ENCODE measurements around the gene ZNF683. TPM values are rescaled to one million over a fixed set of nuclear protein-coding genes. Genes with fewer than 3 reads are reported as not detected.

Gene ZNF683
- total and polyA plus RNA-seq, 4 experiments from 2014 or later = 0.49 to 0.63 TPM; not detected in 2

DNA sequence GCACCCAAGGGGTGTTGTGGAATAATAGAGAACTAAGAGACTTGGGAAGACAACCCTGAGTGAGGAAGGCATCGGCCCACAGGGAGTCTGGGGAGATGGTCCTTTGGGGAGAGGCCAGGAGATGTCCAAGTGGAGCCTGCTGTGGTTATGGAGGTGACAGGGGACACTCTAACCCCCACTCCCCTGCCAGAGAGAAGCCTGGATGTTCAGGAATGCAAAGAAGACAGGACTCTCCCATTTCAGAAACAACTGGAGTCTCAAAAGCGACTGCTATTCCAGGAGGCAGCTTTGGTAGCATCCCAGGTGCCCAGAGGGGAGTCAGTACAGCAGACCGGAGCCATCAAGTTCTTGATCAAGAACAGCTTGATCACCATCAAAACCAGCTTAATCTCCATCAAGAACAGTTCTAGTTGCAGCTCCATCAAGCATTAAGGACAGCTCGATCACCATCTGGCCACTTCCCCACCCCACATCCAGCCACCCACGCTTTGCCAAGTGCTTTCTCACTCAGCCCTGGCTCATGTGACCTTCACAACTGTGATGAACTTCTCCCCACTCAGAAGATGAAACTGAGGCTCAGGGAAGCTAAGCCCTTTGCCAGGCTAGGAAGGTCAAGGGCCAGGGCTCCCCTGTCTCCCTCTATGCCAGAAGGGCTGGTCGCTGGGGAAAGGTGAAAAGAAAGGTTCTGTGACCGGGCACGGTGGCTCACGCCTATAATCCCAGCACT lies 54.0 kb downstream of the ZNF683 start:
- no peak for DNase-seq
- H3K4me3 Mint-ChIP-seq = peak overlapping the region; percentile 93 to 100 (median 96)
- Histone ChIP-seq H3K4me1 (ENCODE audit: insufficient read depth, low read length) (peaks cover 78% of the 10 kb centered on the region), H3K36me3 (ENCODE audit: insufficient read depth, low read length) (peaks cover 37% of the 10 kb centered on the region), H3K27ac (ENCODE audit: low read depth, low read length) (peak overlapping the region; percentile 69), H3K4me3 (ENCODE audit: low read length in 2 of 2) (peak overlapping the region; percentile 94 to 99), H3K9me3 (ENCODE audit: control insufficient read depth in 1 of 2, low read length in 2 of 2) (no peaks in the 10 kb centered on the region), H3K27me3 (ENCODE audit: insufficient read depth, low read length) (no peaks in the 10 kb centered on the region)
- H3K4me1 Mint-ChIP-seq = peaks cover 48 to 93% (median 67%) of the 10 kb centered on the region in 4 donors
- no peaks in the 10 kb centered on the region for H3K9me3 Mint-ChIP-seq
- ChIA-PET CTCF (ENCODE audit: partially characterized antibody) (interaction anchor here (0.7 to 25.6 kb wide), 14 partner anchors 10 to 220 kb away, joined by 3 to 1027 read pairs (median 6); partner anchors contain the start of genes CEP85, SH3BGRL3 and UBXN11), POLR2A (ENCODE audit: partially characterized antibody) (interaction anchor here (0.6 to 33.0 kb wide), 26 partner anchors 14 to 683 kb away, joined by 3 to 3358 read pairs (median 4); partner anchors contain the start of genes CEP85, DHDDS, HMGN2 and PDIK1L)
- H3K27me3 Mint-ChIP-seq = no peaks in the 10 kb centered on the region
- intact Hi-C loops (cut with micrococcal nuclease) = no loop called here
- H3K27ac Mint-ChIP-seq = peak overlapping the region; percentile 83 to 97 (median 93)
- peaks cover 49 to 52% of the 10 kb centered on the region in 2 donors for H3K36me3 Mint-ChIP-seq

DNA sequence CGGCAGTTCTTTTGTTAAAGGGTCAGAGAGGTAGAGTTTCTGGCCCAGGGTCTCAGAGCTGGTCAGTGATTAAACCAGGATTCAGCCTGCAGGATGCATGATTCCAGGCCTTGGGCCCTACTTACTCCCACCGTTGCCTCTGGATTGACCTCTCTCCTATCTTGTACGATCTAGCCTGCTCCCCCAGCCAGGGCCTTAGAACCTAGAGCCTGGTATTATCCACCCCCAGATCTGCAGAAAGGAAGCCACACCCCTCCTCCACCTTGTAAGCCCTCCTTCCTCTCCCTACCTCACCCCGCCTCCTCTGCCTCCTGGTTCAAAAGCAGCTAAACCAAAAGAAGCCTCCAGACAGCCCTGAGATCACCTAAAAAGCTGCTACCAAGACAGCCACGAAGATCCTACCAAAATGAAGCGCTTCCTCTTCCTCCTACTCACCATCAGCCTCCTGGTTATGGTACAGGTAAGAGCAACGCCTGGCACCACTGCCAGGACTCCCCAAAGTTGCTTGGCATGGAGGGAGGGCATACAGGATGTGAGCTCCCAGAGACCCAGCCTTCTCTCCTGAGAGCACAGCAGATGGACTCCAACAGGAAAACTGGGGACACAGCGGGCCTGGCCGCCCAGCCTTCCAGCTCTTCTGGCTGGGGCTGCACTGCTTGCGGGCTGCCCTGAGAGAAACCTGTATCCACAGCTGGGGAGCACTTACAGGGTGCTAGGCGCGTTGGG lies 54.8 kb downstream of the ZNF683 start, which contains the start of gene CD52:
Gene CD52, plus strand, starts transcription at position 347 of the 726 bp plus-strand sequence. Its CDS starts 60 bp downstream, at position 407.
- Mint-ChIP-seq H3K27ac (peak within 1 kb of the TSS; percentile 83 to 97 (median 93)), H3K4me3 (peak within 1 kb of the TSS; percentile 93 to 100 (median 96)), H3K9me3 (no peaks in the 10 kb centered on the region), H3K36me3 (peaks cover 42 to 45% of the 10 kb centered on the region in 2 donors), H3K4me1 (peaks cover 48 to 93% (median 67%) of the 10 kb centered on the region in 4 donors), H3K27me3 (no peaks in the 10 kb centered on the region)
- POLR2A ChIA-PET (ENCODE audit: partially characterized antibody) = interaction anchor here (0.5 to 33.0 kb wide), 21 partner anchors 15 to 1061 kb away, joined by 3 to 3358 read pairs (median 4); partner anchors contain the start of genes CEP85, DHDDS, HMGN2 and PDIK1L
- Histone ChIP-seq H3K27me3 (ENCODE audit: insufficient read depth, low read length) (no peaks in the 10 kb centered on the region), H3K9me3 (ENCODE audit: control insufficient read depth in 1 of 2, low read length in 2 of 2) (no peaks in the 10 kb centered on the region), H3K27ac (ENCODE audit: low read depth, low read length) (peak within 1 kb of the TSS; percentile 69), H3K4me1 (ENCODE audit: insufficient read depth, low read length) (peaks cover 76% of the 10 kb centered on the region), H3K36me3 (ENCODE audit: insufficient read depth, low read length) (peaks cover 30% of the 10 kb centered on the region), H3K4me3 (ENCODE audit: low read length in 2 of 2) (peak within 1 kb of the TSS; percentile 94 to 99)
- CTCF ChIA-PET (ENCODE audit: partially characterized antibody) = interaction anchor here (1.2 to 25.6 kb wide), 10 partner anchors 10 to 99 kb away, joined by 4 to 1027 read pairs (median 8); partner anchors contain the start of genes CEP85, SH3BGRL3 and UBXN11
- peak; percentile 71 to 88 (median 76) for DNase-seq
- intact Hi-C loops (cut with micrococcal nuclease) = loop anchor here (1.0 kb wide), 2 partner anchors 10 to 61 kb away; no protein-coding TSS in a partner anchor

DNA sequence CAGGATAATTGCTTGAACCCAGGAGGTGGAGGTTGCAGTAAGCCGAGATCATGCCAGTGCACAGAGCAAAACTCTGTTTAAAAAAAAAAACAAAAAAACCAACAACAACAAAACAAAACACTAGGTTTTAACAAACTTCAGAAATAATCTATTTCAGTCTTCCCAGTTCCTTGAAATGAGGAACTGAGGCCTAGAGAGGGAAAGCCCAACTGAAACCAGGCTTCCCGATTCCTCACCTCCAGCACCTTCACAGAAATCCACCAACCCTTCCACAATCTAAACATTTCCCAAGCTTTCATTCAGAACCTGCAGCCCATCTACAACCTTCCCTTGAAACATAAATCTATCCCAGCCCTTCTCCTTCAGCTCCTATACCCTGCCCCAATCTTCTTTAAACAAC lies 55.4 kb downstream of the ZNF683 start:
- Mint-ChIP-seq H3K9me3 (no peaks in the 10 kb centered on the region), H3K36me3 (peaks cover 37 to 38% of the 10 kb centered on the region in 2 donors), H3K4me1 (peaks cover 47 to 87% (median 62%) of the 10 kb centered on the region in 4 donors), H3K4me3 (peak overlapping the region; percentile 93 to 100 (median 96)), H3K27me3 (no peaks in the 10 kb centered on the region), H3K27ac (peak overlapping the region; percentile 83 to 97 (median 93))
- Histone ChIP-seq H3K4me3 (ENCODE audit: low read length in 2 of 2) (peak overlapping the region; percentile 94 to 99), H3K9me3 (ENCODE audit: control insufficient read depth in 1 of 2, low read length in 2 of 2) (no peaks in the 10 kb centered on the region), H3K4me1 (ENCODE audit: insufficient read depth, low read length) (peaks cover 70% of the 10 kb centered on the region), H3K36me3 (ENCODE audit: insufficient read depth, low read length) (peaks cover 24% of the 10 kb centered on the region), H3K27ac (ENCODE audit: low read depth, low read length) (peak overlapping the region; percentile 69), H3K27me3 (ENCODE audit: insufficient read depth, low read length) (no peaks in the 10 kb centered on the region)
- ChIA-PET POLR2A (ENCODE audit: partially characterized antibody) (interaction anchor here (0.5 to 33.0 kb wide), 11 partner anchors 16 to 1060 kb away, joined by 3 to 3358 read pairs (median 14); partner anchors contain the start of genes CEP85, DHDDS, SH3BGRL3 and UBXN11), CTCF (ENCODE audit: partially characterized antibody) (interaction anchor here (0.5 to 25.6 kb wide), 9 partner anchors 9 to 88 kb away, joined by 3 to 1027 read pairs (median 11); partner anchors contain the start of genes SH3BGRL3 and UBXN11)
- DNase-seq = no peak
- intact Hi-C loops (cut with micrococcal nuclease) = loop anchor here (1.0 kb wide), 2 partner anchors 10 to 61 kb away; no protein-coding TSS in a partner anchor

DNA sequence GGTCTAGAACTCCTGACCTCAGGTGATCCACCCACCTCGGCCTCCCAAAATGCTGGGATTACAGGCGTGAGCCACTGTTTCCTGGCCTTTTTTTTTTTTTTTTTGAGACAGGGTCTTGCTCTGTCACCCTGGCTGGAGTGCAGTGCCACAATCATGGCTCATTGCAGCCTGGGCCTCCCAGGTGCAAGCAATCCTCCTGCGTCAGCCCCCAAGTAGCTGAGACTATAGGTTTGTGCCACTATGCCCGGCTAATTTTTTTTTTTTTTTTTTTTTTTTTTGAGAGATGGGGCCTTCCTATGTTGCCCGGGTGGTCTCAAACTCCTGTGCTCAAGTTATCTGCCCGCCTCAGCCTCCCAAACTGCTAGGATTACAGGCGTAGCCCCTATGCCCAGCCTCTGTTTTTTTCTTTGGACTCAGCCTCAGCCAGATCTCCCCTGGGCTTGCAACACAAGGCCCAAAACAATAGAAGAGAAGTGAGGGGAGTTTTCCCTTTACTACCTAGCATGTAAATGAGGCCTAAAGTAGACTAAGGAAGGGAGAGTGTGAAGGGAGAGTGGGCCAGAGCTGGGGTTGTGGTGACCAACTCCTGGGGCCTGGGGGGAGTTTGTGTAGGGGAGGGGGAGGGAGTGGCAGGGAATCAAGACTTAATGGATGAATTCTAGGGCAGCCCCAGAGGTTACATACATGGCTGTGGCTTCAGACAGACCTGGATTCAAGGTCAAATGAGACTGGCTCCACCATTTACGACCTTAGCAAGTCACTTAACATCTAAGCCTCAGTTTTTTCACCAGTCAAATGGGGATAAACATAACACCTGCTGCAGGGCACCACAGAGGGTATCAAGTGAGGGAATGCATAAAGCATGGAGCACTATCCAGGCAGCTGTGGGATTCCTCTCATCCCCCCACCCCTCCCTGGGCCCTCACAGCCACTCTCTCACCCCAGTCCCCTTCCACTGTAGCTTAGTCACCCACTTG lies 56.4 kb downstream of the ZNF683 start:
- Mint-ChIP-seq H3K27ac (peak overlapping the region; percentile 77 to 97 (median 91)), H3K4me1 (peaks cover 45 to 87% (median 59%) of the 10 kb centered on the region in 4 donors), H3K9me3 (no peaks in the 10 kb centered on the region), H3K4me3 (peak overlapping the region in 7 of 8 donors; percentile 89 to 100 (median 95)), H3K36me3 (peaks cover 31 to 32% of the 10 kb centered on the region in 2 donors), H3K27me3 (no peaks in the 10 kb centered on the region)
- Histone ChIP-seq H3K27me3 (ENCODE audit: insufficient read depth, low read length) (no peaks in the 10 kb centered on the region), H3K4me1 (ENCODE audit: insufficient read depth, low read length) (peaks cover 60% of the 10 kb centered on the region), H3K27ac (ENCODE audit: low read depth, low read length) (peak overlapping the region; percentile 69), H3K9me3 (ENCODE audit: control insufficient read depth in 1 of 2, low read length in 2 of 2) (no peaks in the 10 kb centered on the region), H3K36me3 (ENCODE audit: insufficient read depth, low read length) (peaks cover 15% of the 10 kb centered on the region), H3K4me3 (ENCODE audit: low read length in 2 of 2) (peak overlapping the region in 1 of 2 donors; percentile 12)
- CTCF ChIA-PET (ENCODE audit: partially characterized antibody) = interaction anchor here (0.5 to 25.6 kb wide), 6 partner anchors 8 to 101 kb away, joined by 3 to 1027 read pairs (median 16); partner anchors contain the start of genes SH3BGRL3 and UBXN11
- no peak for DNase-seq
- POLR2A ChIA-PET (ENCODE audit: partially characterized antibody) = interaction anchor here (0.6 to 33.0 kb wide), 8 partner anchors 23 to 116 kb away, joined by 3 to 3358 read pairs (median 6); partner anchors contain the start of genes CEP85, DHDDS, SH3BGRL3 and UBXN11
- intact Hi-C loops (cut with micrococcal nuclease) = no loop called here

DNA sequence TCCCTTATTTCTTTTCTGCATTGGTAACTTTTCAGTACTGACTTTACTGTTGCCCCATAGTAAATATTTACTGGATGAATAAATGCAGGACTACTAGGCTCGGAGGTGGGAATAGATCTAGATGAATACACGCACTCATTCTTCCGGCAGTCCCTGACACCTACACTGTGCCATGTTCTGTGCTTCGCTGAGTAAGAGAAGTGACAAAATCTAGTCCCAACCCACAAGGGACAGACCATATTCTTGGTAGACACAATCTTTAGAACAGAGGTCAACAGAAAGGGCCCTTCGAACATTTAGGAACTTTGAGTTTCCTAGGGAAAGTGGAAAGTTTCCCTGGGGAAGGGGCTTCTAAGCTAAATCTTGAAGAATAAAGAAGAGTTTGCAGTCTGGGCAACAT lies 58.0 kb downstream of the ZNF683 start:
- no peaks in the 10 kb centered on the region for H3K27me3 Mint-ChIP-seq
- peaks cover 40 to 72% (median 49%) of the 10 kb centered on the region in 4 donors for H3K4me1 Mint-ChIP-seq

More for the DNA sequence above, 58.0 kb downstream of the ZNF683 start:
- ChIA-PET CTCF (ENCODE audit: partially characterized antibody) (interaction anchor here (0.7 to 25.6 kb wide), 6 partner anchors 9 to 102 kb away, joined by 3 to 1027 read pairs (median 4); partner anchors contain the start of genes CEP85 and SH3BGRL3), POLR2A (ENCODE audit: partially characterized antibody) (interaction anchor here (0.5 to 33.0 kb wide), 7 partner anchors 8 to 118 kb away, joined by 3 to 3358 read pairs (median 5); partner anchors contain the start of genes DHDDS, SH3BGRL3 and UBXN11)
- no peak for DNase-seq
- Mint-ChIP-seq H3K36me3 (peaks cover 18 to 19% of the 10 kb centered on the region in 2 donors), H3K9me3 (no peaks in the 10 kb centered on the region), H3K27ac (peak overlapping the region; percentile 52 to 97 (median 83)), H3K4me3 (peak overlapping the region in 6 of 8 donors; percentile 46 to 93 (median 83))
- no peak overlapping the region for H3K27ac ChIP-seq (ENCODE audit: low read depth, low read length)
- peaks cover 50% of the 10 kb centered on the region for H3K4me1 ChIP-seq (ENCODE audit: insufficient read depth, low read length)
- no peaks in the 10 kb centered on the region for H3K27me3 ChIP-seq (ENCODE audit: insufficient read depth, low read length)
- intact Hi-C loops (cut with micrococcal nuclease) = no loop called here
- no peaks in the 10 kb centered on the region for H3K9me3 ChIP-seq (ENCODE audit: control insufficient read depth in 1 of 2, low read length in 2 of 2)
- H3K36me3 ChIP-seq (ENCODE audit: insufficient read depth, low read length) = peaks cover 3% of the 10 kb centered on the region
- no peak overlapping the region for H3K4me3 ChIP-seq (ENCODE audit: low read length in 2 of 2)

Data from CD4-positive, alpha-beta memory T cell (primary cell).